Measurements from ENCODE around the gene LCE1A.

LCE1A gene

DNA sequence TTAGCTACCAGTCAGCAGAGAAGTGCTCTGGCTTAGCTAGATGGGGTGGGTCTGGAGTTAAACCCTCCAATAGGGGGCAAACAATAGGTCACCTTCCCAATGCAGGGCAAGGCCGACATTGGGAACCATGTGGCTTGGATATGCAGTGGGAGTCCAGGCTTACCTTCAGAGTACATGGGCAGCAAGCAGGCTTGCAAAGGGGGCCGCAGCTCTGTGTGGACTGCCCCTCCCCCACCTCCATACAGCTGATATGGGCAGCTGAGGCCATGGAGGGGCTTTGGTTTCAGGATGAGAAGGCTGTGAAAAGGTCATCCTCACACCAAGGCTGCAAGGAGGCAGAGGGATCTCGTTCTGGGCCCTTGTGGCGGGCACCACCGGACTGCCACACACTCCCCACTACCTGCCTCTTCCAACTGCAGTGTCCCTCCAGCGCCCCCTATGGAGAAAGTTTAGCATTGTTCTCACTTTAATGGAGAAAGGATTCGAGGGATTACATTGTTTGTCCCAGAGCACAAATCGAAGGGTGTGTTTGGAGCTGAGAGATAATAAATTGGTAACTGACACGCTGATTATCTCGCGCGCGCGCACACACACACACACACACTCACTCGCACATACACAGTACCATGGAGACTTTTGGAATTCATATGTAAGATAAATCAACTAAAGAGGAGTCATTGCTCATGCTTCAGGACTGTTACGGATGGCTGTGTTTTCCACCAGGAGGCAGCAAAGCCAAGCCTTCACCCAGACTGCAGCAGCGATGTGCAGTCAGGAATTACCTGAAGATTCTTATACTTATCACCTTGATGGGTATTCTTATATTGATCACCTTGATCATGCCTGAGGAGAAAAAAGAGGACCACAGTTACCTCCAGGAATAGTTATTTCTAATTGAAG lies 43.8 kb downstream of the LCE1A start:
- no peak for DNase-seq

DNA sequence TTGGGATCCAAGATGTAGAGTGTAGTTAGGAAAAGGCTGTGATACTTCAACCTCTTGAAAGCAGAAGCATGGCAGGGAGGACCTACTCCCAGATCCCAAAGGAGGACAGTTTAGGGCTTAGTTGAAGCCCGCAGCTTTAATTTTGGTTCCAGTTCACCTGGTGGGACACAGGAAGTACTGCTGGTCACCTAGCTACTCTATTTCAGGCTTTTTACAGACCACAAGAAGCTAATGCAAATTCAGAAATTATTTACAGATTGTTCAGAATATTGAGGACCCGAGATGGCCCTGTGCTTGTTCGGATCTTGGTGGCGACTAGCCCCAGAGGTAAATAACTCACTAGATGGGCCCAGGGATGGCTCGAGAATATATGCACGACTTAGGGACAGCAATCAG lies 44.5 kb downstream of the LCE1A start:
- no peak for DNase-seq

DNA sequence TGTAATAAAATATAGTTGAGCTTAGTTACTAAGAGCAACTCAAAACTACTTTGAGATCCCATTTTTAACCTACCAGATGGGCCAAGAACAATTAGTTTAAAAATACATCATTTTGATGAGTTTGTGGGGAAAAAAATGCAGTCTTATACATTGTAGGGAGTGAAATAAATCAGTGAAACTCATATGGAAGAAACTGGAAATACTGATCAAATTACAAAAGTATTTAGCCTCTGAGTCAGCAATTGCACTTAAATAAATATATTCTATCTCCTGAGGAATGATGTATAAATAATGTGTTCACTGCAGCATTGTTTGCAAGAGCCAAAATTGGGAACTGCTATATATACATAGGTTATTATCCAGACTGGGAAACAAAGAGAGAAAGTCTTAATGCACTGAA lies 46.2 kb downstream of the LCE1A start:
- DNase-seq = no peak

DNA sequence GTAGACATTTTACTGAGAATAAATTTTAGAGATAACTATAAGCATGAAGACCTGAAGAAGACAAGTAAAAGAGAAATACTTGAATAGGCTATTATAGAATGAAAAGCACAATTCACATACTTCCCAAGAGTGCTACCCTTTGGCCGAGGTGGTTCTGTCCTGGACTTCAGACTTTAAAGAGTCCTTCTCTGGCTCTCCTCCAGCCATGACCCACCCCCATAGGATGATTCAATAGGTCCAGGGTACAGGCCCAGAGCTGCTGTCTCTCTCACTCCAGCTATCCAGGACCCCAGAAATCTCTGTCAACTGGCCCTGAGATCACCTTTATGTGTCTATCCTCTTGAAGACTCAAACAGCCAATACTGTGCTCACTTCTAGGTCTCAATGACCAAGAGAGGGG lies 49.6 kb downstream of the LCE1A start:
- DNase-seq = no peak

All from stimulated activated CD4-positive, alpha-beta T cell treated with anti-CD3 and anti-CD28 coated beads, Interleukin-4, amount 100 ng/mL, for 4 hours (primary cell).